Measurements from ENCODE around the gene GARRE1. TPM values are rescaled to one million over a fixed set of nuclear protein-coding genes. Genes with fewer than 3 reads are reported as not detected.

The GARRE1 gene
- total RNA-seq, 1 donor from 2014 or later = 14.8 TPM

GRCh38 chr19:34254698-34255432, 511 bp downstream of the GARRE1 start:
- TF ChIP-seq CTCF (IDR thresholded peaks at IDR 0.05; ENCODE audit: insufficient read depth, low read length, poor library complexity, severe bottlenecking) = no peak

GRCh38 chr19:34255546-34255945, 1.2 kb downstream of the GARRE1 start:
- peak overlapping the region; percentile 86 for H3K4me3 ChIP-seq (ENCODE audit: low read depth, low read length)
- H3K36me3 ChIP-seq (ENCODE audit: control insufficient read depth, insufficient read depth, low read length) = no peaks in the 10 kb centered on the region
- no peaks in the 10 kb centered on the region for H3K27me3 ChIP-seq (ENCODE audit: control insufficient read depth, insufficient read depth, low read length)
- no peak for DNase-seq (ENCODE audit: low read depth)
- TF ChIP-seq CTCF (IDR thresholded peaks at IDR 0.05; ENCODE audit: insufficient read depth, low read length, poor library complexity, severe bottlenecking) = no peak

More at GRCh38 chr19:34254698-34255432, 511 bp downstream of the GARRE1 start:
- H3K4me3 ChIP-seq (ENCODE audit: low read depth, low read length) = peak overlapping the region; percentile 86
- no peaks in the 10 kb centered on the region for H3K27me3 ChIP-seq (ENCODE audit: control insufficient read depth, insufficient read depth, low read length)
- H3K36me3 ChIP-seq (ENCODE audit: control insufficient read depth, insufficient read depth, low read length) = no peaks in the 10 kb centered on the region
- DNase-seq (ENCODE audit: low read depth) = no peak

GRCh38 chr19:34256835-34257558, 2.6 kb downstream of the GARRE1 start:
- Histone ChIP-seq H3K36me3 (ENCODE audit: control insufficient read depth, insufficient read depth, low read length) (no peaks in the 10 kb centered on the region), H3K27me3 (ENCODE audit: control insufficient read depth, insufficient read depth, low read length) (no peaks in the 10 kb centered on the region), H3K4me3 (ENCODE audit: low read depth, low read length) (no peak overlapping the region)
- DNase-seq (ENCODE audit: low read depth) = no peak
- no peak for TF ChIP-seq CTCF (IDR thresholded peaks at IDR 0.05; ENCODE audit: insufficient read depth, low read length, poor library complexity, severe bottlenecking)

GRCh38 chr19:34257559-34257924, 3.2 kb downstream of the GARRE1 start:
- Histone ChIP-seq H3K4me3 (ENCODE audit: low read depth, low read length) (no peak overlapping the region), H3K36me3 (ENCODE audit: control insufficient read depth, insufficient read depth, low read length) (no peaks in the 10 kb centered on the region), H3K27me3 (ENCODE audit: control insufficient read depth, insufficient read depth, low read length) (no peaks in the 10 kb centered on the region)
- no peak for TF ChIP-seq CTCF (IDR thresholded peaks at IDR 0.05; ENCODE audit: insufficient read depth, low read length, poor library complexity, severe bottlenecking)
- no peak for DNase-seq (ENCODE audit: low read depth)

- Histone ChIP-seq H3K36me3 (ENCODE audit: control insufficient read depth, insufficient read depth, low read length) (no peaks in the 10 kb centered on the region), H3K27me3 (ENCODE audit: control insufficient read depth, insufficient read depth, low read length) (no peaks in the 10 kb centered on the region), H3K4me3 (ENCODE audit: low read depth, low read length) (no peak overlapping the region)
- DNase-seq (ENCODE audit: low read depth) = no peak
- TF ChIP-seq CTCF (IDR thresholded peaks at IDR 0.05; ENCODE audit: insufficient read depth, low read length, poor library complexity, severe bottlenecking) = no peak
Observed at GRCh38 chr19:34259367-34260095, 5.2 kb downstream of the GARRE1 start.
